ENCODE data around the gene KRT6A. TPM values are rescaled to one million over a fixed set of nuclear protein-coding genes. Genes with fewer than 3 reads are reported as not detected.
"Not testable (repeated sequence)": the region's sequence is repeated elsewhere in the genome, so short reads cannot be mapped to it uniquely, and the experiment has no call there.

Gene KRT6A
- total and polyA plus RNA-seq, 10 donors: 0.42 to 0.83 (median 0.45) TPM; not detected in 7

DNA sequence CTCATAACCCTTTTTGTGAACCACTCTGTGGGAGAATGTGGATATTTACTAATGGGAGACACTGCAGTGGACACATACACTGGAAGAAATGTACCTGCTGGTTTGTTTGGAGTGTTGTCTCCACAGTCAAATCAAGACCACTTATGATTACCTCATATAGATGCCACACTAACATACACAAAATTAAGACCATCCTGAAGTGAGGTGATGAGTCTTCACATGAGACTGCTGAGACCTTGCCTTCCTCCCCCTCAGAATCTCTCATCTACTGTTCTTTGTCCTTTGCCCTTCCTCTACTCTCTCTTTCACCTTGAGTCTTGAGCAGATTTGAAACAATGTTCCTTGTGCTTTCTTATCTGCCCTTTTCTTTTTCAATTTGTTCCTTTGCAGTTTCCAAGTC is 4.3 kb downstream of the KRT6A start:
- Histone ChIP-seq H3K4me1 (no peaks in the 10 kb centered on the region), H3K27me3 (replicated peaks in 1 of 7) (peaks cover 0 to 34% (median 0%) of the 10 kb centered on the region in 7 donors), H3K36me3 (no peaks in the 10 kb centered on the region), H3K9me3 (peaks cover 0 to 11% (median 8%) of the 10 kb centered on the region in 8 donors), H3K4me3 (no peak overlapping the region), H3K27ac (no peak overlapping the region)
- no peak for DNase-seq
- intact Hi-C loops (cut with DNase I; ENCODE audit: low total_unique reads): no loop called here
- TF ChIP-seq POLR2AphosphoS5 (IDR thresholded peaks at IDR 0.05) (no peak), CTCF (IDR thresholded peaks at IDR 0.05 in 8 of 11, conservative IDR thresholded peaks at IDR 0.05 in 3 of 11) (no peak), POLR2A (IDR thresholded peaks at IDR 0.05) (no peak)

- 77 to 90% (median 85%) methylated on average over 10 to 15 of the region's 15 CpGs for WGBS, 5 donors
- H3K4me3 ChIP-seq; H3K36me3 ChIP-seq; intact Hi-C loops (cut with DNase I; ENCODE audit: low total_unique reads); H3K27ac ChIP-seq; H3K4me1 ChIP-seq; DNase-seq: not testable (repeated sequence)
- H3K9me3 ChIP-seq: peaks cover 0 to 11% (median 8%) of the 10 kb centered on the region in 8 donors
- peaks cover 0 to 28% (median 0%) of the 10 kb centered on the region in 7 donors for H3K27me3 ChIP-seq (replicated peaks in 1 of 7)
Observed at GRCh38 chr12:52487744-52488443, 5.2 kb downstream of the KRT6A start.

DNA sequence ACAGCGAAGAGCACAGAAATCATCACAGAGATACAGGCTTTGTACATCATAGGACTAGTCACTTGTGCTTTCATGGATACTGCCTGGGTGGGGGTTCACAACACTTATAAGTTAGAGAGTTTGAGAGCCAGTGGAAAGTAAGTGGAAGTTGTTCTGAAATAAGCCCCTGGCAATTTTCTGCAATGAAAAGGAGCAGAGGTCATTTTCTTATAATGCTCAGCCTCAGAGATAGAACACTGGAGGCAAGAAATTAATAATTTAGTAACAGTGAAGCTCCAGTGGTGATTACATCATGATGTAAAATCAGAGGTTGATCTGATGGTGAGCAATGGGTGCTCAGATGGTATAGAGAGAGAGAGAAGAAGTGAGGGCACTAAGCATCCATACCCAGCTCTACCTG is 5.8 kb downstream of the KRT6A start:
- Histone ChIP-seq H3K4me3 (no peak overlapping the region), H3K4me1 (no peaks in the 10 kb centered on the region), H3K27me3 (replicated peaks in 1 of 7) (peaks cover 0 to 28% (median 0%) of the 10 kb centered on the region in 7 donors), H3K9me3 (peaks cover 0 to 11% (median 8%) of the 10 kb centered on the region in 8 donors), H3K36me3 (no peaks in the 10 kb centered on the region), H3K27ac (no peak overlapping the region)
- 0 to 92% (median 47%) methylated on average over 1 of the region's 1 CpG for WGBS, 5 donors
- intact Hi-C loops (cut with DNase I; ENCODE audit: low total_unique reads): no loop called here
- TF ChIP-seq POLR2AphosphoS5 (IDR thresholded peaks at IDR 0.05) (no peak), CTCF (IDR thresholded peaks at IDR 0.05 in 8 of 11, conservative IDR thresholded peaks at IDR 0.05 in 3 of 11) (no peak), POLR2A (IDR thresholded peaks at IDR 0.05) (no peak)
- DNase-seq: no peak

DNA sequence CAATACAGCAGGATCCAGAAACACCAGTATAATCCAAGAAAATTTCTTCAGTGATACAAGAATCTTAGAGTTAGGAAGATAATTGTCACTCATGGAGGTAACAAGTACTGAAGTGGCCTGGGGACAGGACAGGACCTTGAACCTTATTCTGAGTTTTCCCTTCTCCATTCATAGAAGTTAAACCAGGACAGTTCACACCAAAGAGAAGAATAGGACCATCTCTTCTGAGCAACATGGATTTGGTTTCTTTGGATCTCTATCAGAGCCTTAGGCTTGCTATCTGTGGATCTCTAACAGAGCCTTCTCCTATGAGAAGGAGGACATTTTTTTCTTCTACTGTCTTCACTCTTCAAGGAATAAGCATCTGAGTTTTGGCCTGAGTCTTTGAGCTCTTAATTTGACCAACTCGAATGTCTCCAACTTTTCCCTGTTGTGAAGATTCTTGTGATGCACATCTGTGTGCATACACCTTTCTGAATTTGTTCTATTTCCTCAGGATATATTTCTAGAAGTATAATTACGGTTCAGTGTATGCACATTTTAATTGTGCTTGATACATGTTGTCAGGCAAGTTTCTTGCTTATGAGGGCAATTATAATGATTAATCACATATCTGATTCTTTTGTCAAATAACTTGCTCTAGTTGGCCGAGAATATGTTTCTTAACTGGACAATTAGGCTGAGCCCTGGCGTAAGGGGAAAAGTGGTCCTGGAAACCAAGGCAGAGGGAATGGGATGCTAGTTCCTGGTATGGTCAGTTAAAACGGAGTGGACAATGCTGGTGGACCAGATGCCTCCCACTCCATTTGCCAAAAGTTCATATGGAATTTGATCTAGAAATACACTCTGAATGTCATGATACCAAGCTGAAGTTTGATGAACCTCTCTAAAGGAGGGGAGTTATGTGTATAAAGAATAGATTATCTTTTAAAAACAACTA is 6.6 kb downstream of the KRT6A start:
- intact Hi-C loops (cut with DNase I; ENCODE audit: low total_unique reads): no loop called here
- peaks cover 0 to 25% (median 0%) of the 10 kb centered on the region in 7 donors for H3K27me3 ChIP-seq (replicated peaks in 1 of 7)
- DNase-seq: no peak

More for the DNA sequence above, 6.6 kb downstream of the KRT6A start:
- H3K9me3 ChIP-seq: peaks cover 0 to 11% (median 8%) of the 10 kb centered on the region in 8 donors
- no peak overlapping the region for H3K27ac ChIP-seq
- WGBS, 5 donors: 72 to 86% (median 83%) methylated on average over 5 of the region's 5 CpGs
- TF ChIP-seq POLR2AphosphoS5 (IDR thresholded peaks at IDR 0.05): no peak
- no peak for TF ChIP-seq POLR2A (IDR thresholded peaks at IDR 0.05)
- TF ChIP-seq CTCF (IDR thresholded peaks at IDR 0.05 in 8 of 11, conservative IDR thresholded peaks at IDR 0.05 in 3 of 11): no peak
- H3K36me3 ChIP-seq: no peaks in the 10 kb centered on the region
- no peak overlapping the region for H3K4me3 ChIP-seq
- H3K4me1 ChIP-seq: no peaks in the 10 kb centered on the region
